ENCODE data around the gene TMUB2. TPM values are rescaled to one million over a fixed set of nuclear protein-coding genes. Genes with fewer than 3 reads are reported as not detected.

TMUB2 gene
- total RNA-seq, 1 donor from 2014 or later: 35.7 TPM

DNA sequence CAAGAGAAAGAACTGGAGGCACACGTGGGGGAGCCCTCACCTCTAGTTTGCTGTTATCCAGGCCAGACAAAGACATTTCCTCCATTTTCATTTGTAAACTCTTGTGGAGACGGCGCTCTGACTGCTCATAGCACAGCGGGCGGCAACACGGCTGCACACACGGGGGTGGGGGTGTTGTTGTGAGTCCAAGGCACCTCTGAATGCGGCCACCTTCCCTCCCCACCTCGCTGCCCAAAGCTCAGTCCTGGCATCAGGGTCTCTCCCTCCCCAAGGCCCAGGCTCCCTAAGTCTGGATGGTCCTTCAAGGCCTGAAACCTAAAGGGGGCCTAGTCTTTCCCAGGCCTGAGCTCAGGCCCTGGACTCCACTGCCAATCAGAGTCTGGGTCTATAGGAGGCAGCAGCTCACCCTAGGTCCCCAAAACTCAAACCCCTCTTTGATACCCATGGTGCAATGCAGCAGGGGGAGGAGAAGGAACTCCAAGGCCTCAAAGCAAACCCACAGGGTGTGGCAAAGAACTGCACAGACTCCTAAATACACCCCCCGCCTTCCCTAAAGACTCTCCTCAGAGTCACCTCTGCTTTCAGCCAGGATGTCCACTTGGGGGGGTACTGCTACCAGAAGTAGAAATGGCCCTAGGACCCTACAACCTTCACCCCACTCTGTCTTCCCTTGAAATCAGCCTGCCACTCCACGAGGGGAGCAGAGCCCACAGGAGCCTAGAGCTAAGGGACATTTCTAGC is 11.4 kb downstream of the TMUB2 start:
- Mint-ChIP-seq H3K27me3 (ENCODE audit: low read depth) (no peaks in the 10 kb centered on the region), H3K4me3 (peak overlapping the region; percentile 75), H3K4me1 (peaks cover 28% of the 10 kb centered on the region), H3K9me3 (no peaks in the 10 kb centered on the region), H3K36me3 (peaks cover 12% of the 10 kb centered on the region), H3K27ac (peak overlapping the region; percentile 90)
- no peak for DNase-seq (ENCODE audit: low spot score in 2 of 2, unreplicated experiment in 2 of 2)
- TF ChIP-seq, protein P1, sequence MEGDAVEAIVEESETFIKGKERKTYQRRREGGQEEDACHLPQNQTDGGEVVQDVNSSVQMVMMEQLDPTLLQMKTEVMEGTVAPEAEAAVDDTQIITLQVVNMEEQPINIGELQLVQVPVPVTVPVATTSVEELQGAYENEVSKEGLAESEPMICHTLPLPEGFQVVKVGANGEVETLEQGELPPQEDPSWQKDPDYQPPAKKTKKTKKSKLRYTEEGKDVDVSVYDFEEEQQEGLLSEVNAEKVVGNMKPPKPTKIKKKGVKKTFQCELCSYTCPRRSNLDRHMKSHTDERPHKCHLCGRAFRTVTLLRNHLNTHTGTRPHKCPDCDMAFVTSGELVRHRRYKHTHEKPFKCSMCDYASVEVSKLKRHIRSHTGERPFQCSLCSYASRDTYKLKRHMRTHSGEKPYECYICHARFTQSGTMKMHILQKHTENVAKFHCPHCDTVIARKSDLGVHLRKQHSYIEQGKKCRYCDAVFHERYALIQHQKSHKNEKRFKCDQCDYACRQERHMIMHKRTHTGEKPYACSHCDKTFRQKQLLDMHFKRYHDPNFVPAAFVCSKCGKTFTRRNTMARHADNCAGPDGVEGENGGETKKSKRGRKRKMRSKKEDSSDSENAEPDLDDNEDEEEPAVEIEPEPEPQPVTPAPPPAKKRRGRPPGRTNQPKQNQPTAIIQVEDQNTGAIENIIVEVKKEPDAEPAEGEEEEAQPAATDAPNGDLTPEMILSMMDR (IDR thresholded peaks at IDR 0.05; ENCODE audit: unreplicated experiment): no peak

GRCh38 chr17:44198721-44199552 is 12.2 kb downstream of the TMUB2 start:
- H3K27ac Mint-ChIP-seq: peak overlapping the region; percentile 90
- TF ChIP-seq, protein P1 (IDR thresholded peaks at IDR 0.05; ENCODE audit: unreplicated experiment): no peak

GRCh38 chr17:44199553-44200477 is 13.0 kb downstream of the TMUB2 start, which contains the start of gene ATXN7L3:
ATXN7L3 (minus strand) TSS chr17:44199884; CDS start chr17:44198070, 1,814 bp downstream.
- Mint-ChIP-seq H3K4me3 (peak within 1 kb of the TSS; percentile 87), H3K9me3 (no peaks in the 10 kb centered on the region), H3K27ac (peak within 1 kb of the TSS; percentile 96), H3K27me3 (ENCODE audit: low read depth) (no peaks in the 10 kb centered on the region), H3K36me3 (peaks cover 9% of the 10 kb centered on the region), H3K4me1 (peaks cover 37% of the 10 kb centered on the region)
- TF ChIP-seq, protein P1 (IDR thresholded peaks at IDR 0.05; ENCODE audit: unreplicated experiment): no peak
- peak; percentile 98 to 100 for DNase-seq (ENCODE audit: low spot score in 2 of 2, unreplicated experiment in 2 of 2)

More at GRCh38 chr17:44198721-44199552, 12.2 kb downstream of the TMUB2 start:
- peaks cover 12% of the 10 kb centered on the region for H3K36me3 Mint-ChIP-seq
- H3K4me1 Mint-ChIP-seq: peaks cover 36% of the 10 kb centered on the region
- peak; percentile 58 to 66 for DNase-seq (ENCODE audit: low spot score in 2 of 2, unreplicated experiment in 2 of 2)
- H3K9me3 Mint-ChIP-seq: no peaks in the 10 kb centered on the region
- peak overlapping the region; percentile 75 for H3K4me3 Mint-ChIP-seq
- H3K27me3 Mint-ChIP-seq (ENCODE audit: low read depth): no peaks in the 10 kb centered on the region

- TF ChIP-seq, protein P1 (IDR thresholded peaks at IDR 0.05; ENCODE audit: unreplicated experiment): no peak
- DNase-seq (ENCODE audit: low spot score in 2 of 2, unreplicated experiment in 2 of 2): no peak
- H3K4me3 Mint-ChIP-seq: peak overlapping the region; percentile 87
- peaks cover 9% of the 10 kb centered on the region for H3K36me3 Mint-ChIP-seq
- H3K4me1 Mint-ChIP-seq: peaks cover 37% of the 10 kb centered on the region
- H3K27ac Mint-ChIP-seq: peak overlapping the region; percentile 96
- H3K9me3 Mint-ChIP-seq: no peaks in the 10 kb centered on the region
- no peaks in the 10 kb centered on the region for H3K27me3 Mint-ChIP-seq (ENCODE audit: low read depth)
Measured at GRCh38 chr17:44200478-44201155, 13.8 kb downstream of the TMUB2 start.
